Neural cell (in vitro differentiated cells): ENCODE data around the gene MEIOB.
"Not testable (repeated sequence)": the region's sequence is repeated elsewhere in the genome, so short reads cannot be mapped to it uniquely, and the experiment has no call there.

ENCODE experiments used
- CTCF ChIP-seq: fragments of 450-650 bp; IDR thresholded peaks from 2 replicates; pipeline ENCODE4 v1.5.1; 2014; ENCODE audit warnings: antibody characterized with exemption, mild to moderate bottlenecking, moderate library complexity; ENCODE audit not compliant: poor library complexity, severe bottlenecking
- EZH2 ChIP-seq: fragments of 200-600, 300-800 bp; shearing (Covaris generic), sonication (generic); IDR thresholded peaks from 2 replicates; pipeline ENCODE4 v1.6.1; 2014; ENCODE audit warnings: antibody characterized with exemption, low read length, borderline replicate concordance, mild to moderate bottlenecking; ENCODE audit not compliant: insufficient read depth, poor library complexity, severe bottlenecking

DNA sequence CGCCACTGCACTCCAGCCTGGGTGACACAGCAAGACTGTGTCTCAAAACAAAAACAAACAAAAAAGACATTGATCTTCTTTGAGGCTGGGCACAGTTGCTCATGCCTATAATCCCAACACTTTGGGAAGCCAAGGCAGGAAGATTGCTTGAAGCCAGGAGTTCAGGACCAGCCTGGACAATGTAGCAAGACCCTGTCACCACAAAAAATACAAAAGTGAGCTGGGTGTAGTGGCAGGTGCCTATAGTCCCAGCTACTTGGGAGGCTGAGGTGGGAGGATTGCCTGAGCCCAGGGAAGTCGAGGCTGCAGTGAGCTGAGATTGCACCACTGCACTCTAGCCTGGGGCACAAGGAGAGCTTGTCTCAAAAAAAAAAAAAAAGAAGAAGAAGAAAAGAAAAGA, 25.7 kb upstream of the MEIOB start:
- TF ChIP-seq EZH2, CTCF: not testable (repeated sequence)
